ENCODE results near the gene DPP10.

The DPP10 gene

DNA sequence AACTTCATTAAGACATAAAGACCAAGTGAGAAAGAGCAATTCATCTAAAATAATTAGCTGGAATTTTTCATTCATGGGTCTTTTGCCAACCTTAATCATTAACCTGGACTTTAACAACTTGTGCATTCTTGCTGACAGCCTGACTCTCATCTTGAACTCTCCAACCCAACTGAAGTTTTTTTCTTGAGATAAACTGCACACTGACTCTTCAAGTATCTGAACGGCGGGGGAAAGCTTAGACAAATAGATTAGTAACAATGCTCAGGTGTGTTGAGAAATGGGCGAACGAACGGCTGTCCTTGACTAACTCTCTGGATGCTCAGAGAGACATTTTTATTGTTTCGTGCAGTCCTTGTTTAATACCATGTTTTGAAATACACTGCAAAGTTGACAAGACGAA lies 186.0 kb downstream of the DPP10 start:
- DNase-seq (ENCODE audit: low read depth) = no peak
- no peak for TF ChIP-seq CTCF (conservative IDR thresholded peaks at IDR 0.05; ENCODE audit: low read length)
- no peak overlapping the region for H3K4me3 ChIP-seq (ENCODE audit: low read length)

- no peak for TF ChIP-seq CTCF (conservative IDR thresholded peaks at IDR 0.05; ENCODE audit: low read length)
- no peak for DNase-seq (ENCODE audit: low read depth)
- H3K4me3 ChIP-seq (ENCODE audit: low read length) = no peak overlapping the region
Measured at GRCh38 chr2:114631146-114631545, 188.7 kb downstream of the DPP10 start.

DNA sequence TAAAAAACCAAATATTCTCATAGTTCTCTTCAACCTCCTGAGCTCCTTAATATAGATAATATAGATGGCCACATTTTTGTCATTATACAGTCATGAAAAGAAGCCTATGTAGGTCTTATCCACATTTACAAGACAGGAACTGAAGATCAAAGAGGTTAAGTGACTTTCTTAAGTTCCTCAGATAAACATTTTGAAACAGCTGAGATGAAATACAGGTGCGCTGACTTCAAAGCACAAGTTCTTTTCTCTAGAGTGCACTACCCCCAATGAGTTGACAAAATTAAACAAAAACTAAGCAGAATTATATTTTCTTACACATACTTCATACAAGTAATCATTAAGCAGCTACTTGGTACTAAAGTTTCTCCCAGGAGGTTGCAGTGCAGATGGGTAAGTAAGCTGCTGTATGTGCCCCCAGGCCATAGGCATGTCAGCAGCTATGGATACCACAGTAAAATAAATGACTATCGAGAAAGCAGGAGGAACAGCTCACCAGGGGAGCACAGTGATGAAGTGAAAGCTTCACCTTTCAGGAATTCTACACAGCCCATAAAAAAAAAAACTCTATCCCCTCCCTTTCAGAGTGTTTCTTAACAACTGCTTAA lies 199.8 kb downstream of the DPP10 start:
- no peak for DNase-seq (ENCODE audit: low read depth)
- no peak overlapping the region for H3K4me3 ChIP-seq (ENCODE audit: low read length)
- no peak for TF ChIP-seq CTCF (conservative IDR thresholded peaks at IDR 0.05; ENCODE audit: low read length)

DNA sequence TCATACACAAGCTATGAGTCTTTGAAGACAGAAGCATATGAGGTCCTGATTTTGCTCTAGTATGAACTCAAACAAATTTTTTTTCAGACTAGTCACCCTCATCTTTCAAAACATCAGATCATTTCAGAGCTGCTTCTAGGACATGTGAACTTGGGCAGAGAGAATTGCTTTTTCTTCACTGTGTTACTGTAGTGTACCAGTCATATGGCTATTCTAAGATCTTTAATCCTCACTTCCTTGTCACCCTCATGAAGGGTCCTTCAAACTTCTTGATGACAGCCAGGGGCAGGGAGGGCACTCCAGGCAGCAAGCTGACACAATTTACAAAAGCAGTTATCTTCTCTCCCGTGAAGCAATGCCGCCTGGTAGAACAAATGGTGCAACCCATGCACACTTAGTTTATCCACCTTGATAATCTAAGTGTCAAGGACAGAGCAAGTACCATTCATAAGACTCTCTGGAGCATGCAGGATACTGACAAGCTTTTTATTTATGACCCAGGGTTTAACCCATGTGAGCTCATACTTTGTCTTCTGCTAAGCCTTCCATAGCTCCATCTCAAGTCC lies 200.6 kb downstream of the DPP10 start:
- TF ChIP-seq CTCF (conservative IDR thresholded peaks at IDR 0.05; ENCODE audit: low read length) = no peak
- no peak for DNase-seq (ENCODE audit: low read depth)
- H3K4me3 ChIP-seq (ENCODE audit: low read length) = no peak overlapping the region

DNA sequence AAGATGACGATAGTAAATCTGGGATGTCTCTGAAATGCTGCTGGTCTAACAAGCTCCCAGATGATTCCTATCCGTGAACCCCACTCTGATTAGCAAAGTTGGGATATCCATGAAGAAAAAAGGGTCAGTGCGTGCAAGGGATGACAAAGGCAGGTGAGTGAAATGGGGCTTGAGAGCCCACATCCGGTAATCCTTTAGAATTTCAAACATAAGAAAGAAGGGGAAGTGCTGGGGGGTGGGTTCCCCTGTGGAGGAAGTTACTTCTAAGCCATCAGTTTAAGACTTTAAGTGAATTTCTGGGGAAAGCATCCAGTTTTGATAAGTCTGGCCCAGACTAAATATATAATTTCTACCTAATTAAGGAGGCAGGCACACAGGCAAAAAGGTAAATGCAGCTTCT lies 209.5 kb downstream of the DPP10 start:
- no peak for TF ChIP-seq CTCF (conservative IDR thresholded peaks at IDR 0.05; ENCODE audit: low read length)

GRCh38 chr2:114659880-114660279 lies 217.4 kb downstream of the DPP10 start:
- TF ChIP-seq CTCF (conservative IDR thresholded peaks at IDR 0.05; ENCODE audit: low read length) = no peak
- no peak for DNase-seq (ENCODE audit: low read depth)
- H3K4me3 ChIP-seq (ENCODE audit: low read length) = no peak overlapping the region

More for the DNA sequence above, 209.5 kb downstream of the DPP10 start:
- no peak overlapping the region for H3K4me3 ChIP-seq (ENCODE audit: low read length)
- no peak for DNase-seq (ENCODE audit: low read depth)
